Measurements from ENCODE around the gene AFDN.
A peak's percentile ranks its signal among the peaks of the same experiment; 100 is the strongest.
"Not testable (repeated sequence)": the region's sequence is repeated elsewhere in the genome, so short reads cannot be mapped to it uniquely, and the experiment has no call there.

Gene AFDN

GRCh38 chr6:167960579-167960978 is 133.9 kb downstream of the AFDN start:
- no peak for DNase-seq

GRCh38 chr6:167962711-167963110 is 136.0 kb downstream of the AFDN start:
- no peak for DNase-seq

GRCh38 chr6:167963589-167964057 is 136.9 kb downstream of the AFDN start:
- DNase-seq = no peak

GRCh38 chr6:167965592-167966539 is 139.2 kb downstream of the AFDN start:
- no peak for DNase-seq

- DNase-seq = no peak
Measured at GRCh38 chr6:167966540-167966905, 139.8 kb downstream of the AFDN start.

GRCh38 chr6:167968091-167968490 is 141.4 kb downstream of the AFDN start:
- peak; percentile 19 for DNase-seq

- DNase-seq = no peak
Measured at GRCh38 chr6:167970230-167970629, 143.5 kb downstream of the AFDN start.

GRCh38 chr6:167972193-167972592 is 145.5 kb downstream of the AFDN start:
- no peak for DNase-seq

GRCh38 chr6:167973148-167973885 is 146.6 kb downstream of the AFDN start:
- no peak for DNase-seq

- no peak for DNase-seq
Measured at GRCh38 chr6:167974640-167975344, 148.1 kb downstream of the AFDN start.

- no peak for DNase-seq
Measured at GRCh38 chr6:167975458-167975857, 148.7 kb downstream of the AFDN start.

GRCh38 chr6:167976116-167976657 is 149.5 kb downstream of the AFDN start:
- DNase-seq = not testable (repeated sequence)

GRCh38 chr6:167976708-167977107 is 150.0 kb downstream of the AFDN start:
- DNase-seq = no peak

GRCh38 chr6:167977717-167978467 is 151.2 kb downstream of the AFDN start:
- no peak for DNase-seq

- no peak for DNase-seq
Measured at GRCh38 chr6:167978607-167979006, 151.9 kb downstream of the AFDN start.

- no peak for DNase-seq
Measured at GRCh38 chr6:167979436-167980139, 152.9 kb downstream of the AFDN start.

GRCh38 chr6:167980911-167981580 is 154.3 kb downstream of the AFDN start:
- DNase-seq = no peak

GRCh38 chr6:167981916-167982462 is 155.3 kb downstream of the AFDN start:
- no peak for DNase-seq

- no peak for DNase-seq
Measured at GRCh38 chr6:167984144-167984719, 157.5 kb downstream of the AFDN start.

Data from NCI-H1092 treated with DMSO at 0.1 percent for 48 hours (cell line).